ENCODE data around the gene LMBR1L. TPM values are rescaled to one million over a fixed set of nuclear protein-coding genes. Genes with fewer than 3 reads are reported as not detected.
"Not testable (repeated sequence)": the region's sequence is repeated elsewhere in the genome, so short reads cannot be mapped to it uniquely, and the experiment has no call there.

The LMBR1L gene
- total RNA-seq, 2 donors from 2014 or later = 56.8 to 105 TPM

DNA sequence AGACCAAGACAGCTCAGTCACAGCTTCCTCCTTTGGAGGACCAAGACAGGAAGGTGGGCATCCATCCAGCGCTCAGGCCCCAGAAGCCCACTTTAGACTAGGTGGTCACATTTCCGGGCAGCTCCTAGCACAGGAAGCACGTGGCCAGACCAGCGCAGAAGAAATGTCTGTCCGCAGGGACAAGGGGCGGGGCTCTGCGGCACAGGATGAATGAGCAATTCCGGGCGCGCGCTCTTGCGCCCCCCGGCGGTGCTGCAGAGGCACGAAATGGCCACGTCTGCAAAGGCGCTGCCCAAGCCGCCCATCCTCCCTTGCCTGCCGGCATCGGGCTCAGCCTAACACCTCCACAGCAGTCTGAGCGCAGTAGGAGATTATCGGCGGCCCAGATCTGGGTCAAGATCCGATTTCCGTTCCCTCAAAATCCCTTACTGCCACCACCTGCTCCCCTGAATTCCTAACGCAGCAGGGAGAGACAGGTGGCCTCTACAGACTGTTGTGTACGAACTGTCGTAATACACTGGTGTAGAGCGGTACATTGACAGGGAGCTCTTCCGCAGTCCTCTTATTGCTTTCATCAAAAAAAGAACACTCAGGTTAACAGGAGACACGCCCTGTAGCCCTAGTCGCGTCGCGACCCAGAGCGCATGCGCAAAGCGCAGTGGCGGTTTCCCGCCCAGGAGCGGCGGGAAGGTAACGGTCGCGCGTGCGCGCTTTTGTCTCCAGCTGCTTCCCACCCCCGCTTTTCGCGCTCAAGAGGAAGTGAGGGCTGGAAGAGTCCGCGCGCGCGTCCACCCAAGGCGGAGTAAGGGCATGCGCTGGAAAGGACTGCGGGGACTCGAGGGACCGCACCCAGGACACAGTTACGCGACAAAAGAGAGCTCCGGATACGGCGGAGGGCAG, 19.8 kb upstream of the LMBR1L start:
- ATAC-seq (replicated peaks) = peak; percentile 69
- Mint-ChIP-seq H3K27me3 (no peaks in the 10 kb centered on the region), H3K9me3 (no peaks in the 10 kb centered on the region), H3K4me1 (peaks cover 19% of the 10 kb centered on the region), H3K4me3 (peak overlapping the region; percentile 95), H3K36me3 (ENCODE audit: low read depth) (peaks cover 51% of the 10 kb centered on the region), H3K27ac (peak overlapping the region; percentile 99)

- Mint-ChIP-seq H3K9me3 (no peaks in the 10 kb centered on the region), H3K4me1 (peaks cover 19% of the 10 kb centered on the region)
Observed at GRCh38 chr12:49129332-49130150, 18.9 kb upstream of the LMBR1L start.

GRCh38 chr12:49127971-49128370, 17.3 kb upstream of the LMBR1L start:
- peak overlapping the region; percentile 95 for H3K4me3 Mint-ChIP-seq
- ATAC-seq (replicated peaks); H3K9me3 Mint-ChIP-seq; H3K27me3 Mint-ChIP-seq: not testable (repeated sequence)
- peaks cover 19% of the 10 kb centered on the region for H3K4me1 Mint-ChIP-seq
- H3K27ac Mint-ChIP-seq = peak overlapping the region; percentile 44
- H3K36me3 Mint-ChIP-seq (ENCODE audit: low read depth) = peaks cover 51% of the 10 kb centered on the region

More at GRCh38 chr12:49129332-49130150, 18.9 kb upstream of the LMBR1L start:
- peak overlapping the region; percentile 95 for H3K4me3 Mint-ChIP-seq
- H3K36me3 Mint-ChIP-seq (ENCODE audit: low read depth) = peaks cover 51% of the 10 kb centered on the region
- H3K27ac Mint-ChIP-seq = peak overlapping the region; percentile 99
- no peak for ATAC-seq (replicated peaks)
- no peaks in the 10 kb centered on the region for H3K27me3 Mint-ChIP-seq

GRCh38 chr12:49126852-49127763, 16.5 kb upstream of the LMBR1L start:
- Mint-ChIP-seq H3K27ac (peak overlapping the region; percentile 44), H3K36me3 (ENCODE audit: low read depth) (peaks cover 51% of the 10 kb centered on the region), H3K4me3 (peak overlapping the region; percentile 21), H3K9me3 (no peaks in the 10 kb centered on the region), H3K4me1 (peaks cover 16% of the 10 kb centered on the region), H3K27me3 (no peaks in the 10 kb centered on the region)
- no peak for ATAC-seq (replicated peaks)

DNA sequence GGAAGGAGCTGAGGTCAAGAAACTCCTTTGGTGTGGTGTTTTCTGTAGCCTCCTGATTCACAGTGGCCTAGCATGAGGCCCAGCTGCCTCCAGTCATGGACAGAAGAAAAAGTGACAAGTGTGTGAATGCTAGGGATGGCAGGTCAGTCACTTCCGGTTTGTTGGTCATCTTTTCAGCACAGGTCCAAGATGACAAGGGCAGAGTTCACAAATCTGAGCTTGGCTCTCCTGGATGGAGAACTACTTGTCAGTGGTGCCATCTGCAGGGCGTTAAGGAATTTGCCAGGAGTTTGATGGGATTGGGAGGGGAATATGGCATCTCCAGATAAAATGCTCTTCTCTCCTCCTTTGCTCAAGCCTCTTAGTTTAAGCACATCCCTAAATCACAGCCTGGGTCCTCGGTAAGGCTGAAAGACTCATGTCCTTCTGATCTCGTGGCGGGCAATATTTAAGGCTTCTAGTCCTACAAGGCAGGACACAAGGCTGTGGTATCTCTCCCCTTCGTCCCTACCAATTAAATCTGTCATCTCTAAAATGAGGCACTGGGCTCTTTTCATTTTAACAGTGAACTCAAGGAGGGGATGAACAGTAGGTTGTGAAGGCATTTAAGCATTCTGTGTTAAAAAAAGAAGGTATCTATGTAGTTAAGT, 10.5 kb upstream of the LMBR1L start:
- Mint-ChIP-seq H3K9me3 (no peaks in the 10 kb centered on the region), H3K4me1 (no peaks in the 10 kb centered on the region), H3K27me3 (no peaks in the 10 kb centered on the region), H3K36me3 (ENCODE audit: low read depth) (no peaks in the 10 kb centered on the region), H3K27ac (no peak overlapping the region), H3K4me3 (no peak overlapping the region)
- ATAC-seq (replicated peaks) = no peak

DNA sequence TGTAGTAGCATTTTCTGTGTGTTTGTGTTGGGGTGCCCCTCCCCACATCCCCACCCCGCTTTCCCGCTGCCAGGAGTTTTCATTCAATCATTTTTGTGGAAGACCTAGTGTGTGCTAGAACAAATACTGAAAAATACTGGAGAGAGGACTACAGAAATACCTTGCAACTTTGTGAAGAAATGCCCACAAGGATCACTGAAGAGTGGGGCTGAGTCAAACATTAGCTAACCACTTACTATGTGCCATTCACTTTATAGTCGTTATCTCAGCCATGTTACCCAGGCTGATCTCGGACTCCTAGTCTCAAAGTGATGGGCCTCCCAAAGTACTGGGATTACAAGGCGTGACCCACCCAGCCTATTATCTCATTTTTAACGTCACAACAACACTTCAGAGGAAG, 559 bp upstream of the LMBR1L start:
- Mint-ChIP-seq H3K36me3 (ENCODE audit: low read depth) (peaks cover 4% of the 10 kb centered on the region), H3K4me1 (peaks cover 19% of the 10 kb centered on the region), H3K4me3 (peak overlapping the region; percentile 96), H3K27ac (peak overlapping the region; percentile 96), H3K27me3 (no peaks in the 10 kb centered on the region), H3K9me3 (no peaks in the 10 kb centered on the region)
- ATAC-seq (replicated peaks) = peak; percentile 22

GRCh38 chr12:49109641-49110463, 795 bp downstream of the LMBR1L start:
- H3K27ac Mint-ChIP-seq = peak overlapping the region; percentile 96
- H3K9me3 Mint-ChIP-seq = no peaks in the 10 kb centered on the region
- ATAC-seq (replicated peaks) = no peak
- peaks cover 19% of the 10 kb centered on the region for H3K4me1 Mint-ChIP-seq
- H3K27me3 Mint-ChIP-seq = no peaks in the 10 kb centered on the region
- peak overlapping the region; percentile 96 for H3K4me3 Mint-ChIP-seq
- peaks cover 9% of the 10 kb centered on the region for H3K36me3 Mint-ChIP-seq (ENCODE audit: low read depth)

DNA sequence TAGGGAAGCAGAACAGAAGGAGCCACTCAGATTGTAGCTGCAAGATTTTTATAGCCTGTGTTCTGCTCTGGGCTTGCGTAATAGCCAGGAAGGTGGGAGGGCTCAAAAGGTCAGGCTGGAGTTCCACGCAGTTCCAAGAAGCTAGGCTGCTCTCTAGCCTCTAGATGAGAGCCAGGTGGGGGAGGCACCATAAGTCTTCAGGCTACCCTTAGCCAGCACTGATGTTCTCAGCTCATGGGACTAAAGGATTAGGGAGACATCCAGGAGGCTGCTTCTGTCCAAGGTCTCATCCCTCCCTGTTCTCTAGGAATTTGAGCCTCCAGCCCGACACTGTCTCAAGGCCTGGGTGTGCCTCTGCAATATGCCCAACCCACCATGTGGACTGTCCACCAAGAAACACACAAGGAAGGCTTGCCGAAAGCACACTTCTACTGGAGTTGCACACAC, 1.7 kb downstream of the LMBR1L start:
- Mint-ChIP-seq H3K27ac (peak overlapping the region; percentile 96), H3K4me3 (peak overlapping the region; percentile 96), H3K27me3 (no peaks in the 10 kb centered on the region), H3K4me1 (peaks cover 19% of the 10 kb centered on the region), H3K9me3 (no peaks in the 10 kb centered on the region), H3K36me3 (ENCODE audit: low read depth) (peaks cover 17% of the 10 kb centered on the region)
- ATAC-seq (replicated peaks) = no peak

DNA sequence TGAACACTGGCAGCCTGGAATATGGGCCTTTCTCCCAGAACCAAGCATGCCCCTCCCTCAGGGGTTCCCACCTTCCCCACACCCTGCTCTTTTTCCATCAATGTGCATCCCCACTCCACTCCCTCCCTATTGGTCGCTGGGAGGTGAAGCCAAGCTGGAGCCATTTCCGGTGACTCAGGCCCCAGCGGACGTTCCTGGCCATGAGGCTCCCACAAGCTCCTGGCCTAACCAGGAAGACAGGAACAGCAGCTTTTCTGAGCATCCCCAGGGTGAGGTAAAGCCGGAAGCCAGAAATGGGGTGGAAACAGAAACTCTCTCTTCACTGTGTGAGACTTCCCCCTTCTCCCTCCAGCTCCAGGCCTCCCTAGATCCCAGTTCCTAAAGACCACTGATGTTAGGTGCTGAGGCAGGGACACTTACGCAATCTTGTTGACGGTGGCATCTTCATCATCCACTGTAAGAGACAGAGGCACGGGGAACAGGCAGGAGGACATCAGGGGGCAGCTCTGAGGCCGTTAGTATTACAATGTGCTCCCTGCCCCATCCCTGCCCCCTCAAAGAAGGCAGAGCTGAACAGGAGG, 5.1 kb downstream of the LMBR1L start:
- no peak for ATAC-seq (replicated peaks)
- no peak overlapping the region for H3K4me3 Mint-ChIP-seq
- no peaks in the 10 kb centered on the region for H3K27me3 Mint-ChIP-seq
- H3K36me3 Mint-ChIP-seq (ENCODE audit: low read depth) = peaks cover 42% of the 10 kb centered on the region
- peaks cover 19% of the 10 kb centered on the region for H3K4me1 Mint-ChIP-seq
- no peaks in the 10 kb centered on the region for H3K9me3 Mint-ChIP-seq
- H3K27ac Mint-ChIP-seq = peak overlapping the region; percentile 12

GRCh38 chr12:49104822-49105221, 5.8 kb downstream of the LMBR1L start:
- ATAC-seq (replicated peaks) = no peak
- Mint-ChIP-seq H3K4me3 (no peak overlapping the region), H3K4me1 (peaks cover 18% of the 10 kb centered on the region), H3K27me3 (no peaks in the 10 kb centered on the region), H3K36me3 (ENCODE audit: low read depth) (peaks cover 50% of the 10 kb centered on the region), H3K27ac (no peak overlapping the region), H3K9me3 (no peaks in the 10 kb centered on the region)

DNA sequence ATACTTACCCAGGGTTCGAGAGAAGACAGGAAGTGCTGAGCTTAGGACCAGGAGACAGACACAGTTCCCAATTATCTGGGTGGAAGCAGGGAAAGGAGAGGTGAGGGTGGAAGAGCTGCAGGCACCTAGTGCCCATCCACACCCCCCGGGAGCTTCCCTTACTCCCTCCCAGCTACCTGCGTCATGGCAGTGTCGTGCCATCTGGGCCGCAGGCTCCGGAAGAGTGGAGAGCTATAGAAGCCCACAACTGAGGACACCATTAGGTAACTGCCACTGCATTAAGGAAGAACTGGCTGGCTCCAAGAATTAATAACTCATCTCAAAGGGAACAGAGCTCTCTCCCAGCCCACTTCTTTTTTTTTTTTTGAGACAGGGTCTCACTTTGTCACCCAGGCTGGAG, 10.3 kb downstream of the LMBR1L start:
- H3K36me3 Mint-ChIP-seq (ENCODE audit: low read depth) = peaks cover 81% of the 10 kb centered on the region
- H3K4me1 Mint-ChIP-seq = peaks cover 1% of the 10 kb centered on the region
- H3K9me3 Mint-ChIP-seq = no peaks in the 10 kb centered on the region
- no peak for ATAC-seq (replicated peaks)
- no peak overlapping the region for H3K27ac Mint-ChIP-seq
- peaks cover 3% of the 10 kb centered on the region for H3K27me3 Mint-ChIP-seq
- no peak overlapping the region for H3K4me3 Mint-ChIP-seq

- Mint-ChIP-seq H3K4me1 (peaks cover 8% of the 10 kb centered on the region), H3K27me3 (peaks cover 13% of the 10 kb centered on the region), H3K4me3 (no peak overlapping the region), H3K36me3 (ENCODE audit: low read depth) (peaks cover 75% of the 10 kb centered on the region), H3K9me3 (no peaks in the 10 kb centered on the region), H3K27ac (no peak overlapping the region)
- no peak for ATAC-seq (replicated peaks)
Observed at GRCh38 chr12:49098703-49099102, 11.9 kb downstream of the LMBR1L start.
